ENCODE data around the gene ANO1.

DNA sequence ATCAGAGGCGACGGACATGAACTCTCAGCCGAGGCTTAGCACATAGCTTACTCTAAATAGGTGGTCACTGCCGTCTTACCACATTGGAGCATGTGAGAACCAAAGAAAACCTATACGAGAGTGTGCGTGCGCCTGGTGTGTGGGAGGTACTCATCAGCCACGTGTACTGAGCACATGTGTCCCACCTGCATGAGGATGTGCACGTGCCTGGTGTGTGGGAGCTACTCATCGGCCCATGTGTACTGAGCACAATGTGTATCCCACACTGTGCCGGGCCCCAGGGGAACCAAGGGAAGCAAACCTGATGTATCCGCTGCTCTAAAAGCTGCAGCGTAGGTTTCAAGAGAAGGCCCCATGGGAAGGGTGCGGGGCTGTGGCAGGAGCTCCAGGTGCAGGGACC, 56.4 kb downstream of the ANO1 start:
- no peak for TF ChIP-seq EZH2 (IDR thresholded peaks at IDR 0.05; ENCODE audit: low read length)
- TF ChIP-seq CTCF (optimal IDR thresholded peaks at IDR 0.05 in 1 of 3, IDR thresholded peaks at IDR 0.05 in 1 of 3, conservative IDR thresholded peaks at IDR 0.05 in 1 of 3; ENCODE audit: extremely low read depth in 1 of 3, insufficient read depth in 2 of 3, low read length in 3 of 3) = no peak

All from keratinocyte (primary cell).